Measurements from ENCODE around the gene POLG2. TPM values are rescaled to one million over a fixed set of nuclear protein-coding genes. Genes with fewer than 3 reads are reported as not detected.

Gene POLG2
- total and polyA plus RNA-seq, 9 of the 15 experiments (the other 6 are each of a cell fraction or from before 2014, with no cell fraction given), result 13.4 to 44.8 (median 37.0) TPM

- TF ChIP-seq CBX3 (IDR thresholded peaks at IDR 0.05; ENCODE audit: borderline replicate concordance in 1 of 2, low read length in 2 of 2) (no peak), TARDBP (IDR thresholded peaks at IDR 0.05) (no peak), EP400 (IDR thresholded peaks at IDR 0.05) (no peak), GMEB1 (CRISPR knock-in tag; IDR thresholded peaks at IDR 0.05) (no peak), LEF1 (IDR thresholded peaks at IDR 0.05) (no peak)
Measured at GRCh38 chr17:64515829-64516228, 19.0 kb upstream of the POLG2 start (continued).

GRCh38 chr17:64515419-64515818 lies 18.6 kb upstream of the POLG2 start:
- in situ Hi-C loops (cut with MboI) (no loop called here), intact Hi-C loops (cut with micrococcal nuclease) (no loop called here)
- ChIA-PET CTCF (ENCODE audit: low intra/inter-chr PET ratio) (no interaction called here), POLR2A (interaction anchor here (0.8 to 5.0 kb wide), 7 partner anchors 8 to 106 kb away, joined by 3 to 49 read pairs (median 4); partner anchors contain the start of genes CEP95 and DDX5)
- TF ChIP-seq THAP7 (CRISPR knock-in tag; IDR thresholded peaks at IDR 0.05) (no peak), MCM3 (IDR thresholded peaks at IDR 0.05) (no peak), STAT5A (IDR thresholded peaks at IDR 0.05; ENCODE audit: borderline replicate concordance, low read length) (no peak), HNRNPL (IDR thresholded peaks at IDR 0.05; ENCODE audit: low read depth, low read length) (no peak), THAP12 (CRISPR knock-in tag; IDR thresholded peaks at IDR 0.05) (no peak), ARID2 (IDR thresholded peaks at IDR 0.05) (no peak), SPI1 (IDR thresholded peaks at IDR 0.05; ENCODE audit: borderline replicate concordance, low read depth, low read length) (no peak), SIN3A (IDR thresholded peaks at IDR 0.05; ENCODE audit: borderline replicate concordance in 2 of 2, control insufficient read depth in 1 of 2, low read depth in 2 of 2, low read length in 2 of 2) (no peak), FOXP1 (CRISPR knock-in tag; IDR thresholded peaks at IDR 0.05) (no peak), HDAC1 (IDR thresholded peaks at IDR 0.05) (no peak), ZNF655 (CRISPR knock-in tag; IDR thresholded peaks at IDR 0.05) (no peak)
- no peak overlapping the region for H3K9ac ChIP-seq (ENCODE audit: insufficient read depth in 1 of 2, low read depth in 2 of 2, low read length in 2 of 2)
- ATAC-seq, result no peak
- DNase-seq (ENCODE audit: extremely low read depth in 1 of 4, low spot score in 3 of 4), result no peak
- H3K4me3 ChIP-seq, result no peak overlapping the region
- no peak overlapping the region for H3K27ac ChIP-seq (ENCODE audit: extremely low read depth, low read depth, low read length)
- H3K27me3 ChIP-seq (ENCODE audit: control insufficient read depth in 2 of 2, insufficient read depth in 2 of 2, low read length in 2 of 2), result no peaks in the 10 kb centered on the region
- peaks cover 31% of the 10 kb centered on the region; the same call in 1 of the 3 replicates for H3K79me2 ChIP-seq (ENCODE audit: control insufficient read depth, insufficient read depth, low read length)
- no peaks in the 10 kb centered on the region for H3K9me3 ChIP-seq (replicated peaks; ENCODE audit: control insufficient read depth, insufficient read depth, low read depth, low read length)
- no peaks in the 10 kb centered on the region for H3K4me1 ChIP-seq (replicated peaks in 1 of 2; ENCODE audit: control insufficient read depth in 2 of 2, insufficient read depth in 2 of 2, low read length in 2 of 2)
- peaks cover 96% of the 10 kb centered on the region for H3K36me3 ChIP-seq (ENCODE audit: control insufficient read depth, insufficient read depth, low read length)
- H2AFZ ChIP-seq (ENCODE audit: low read depth, low read length), result no peak overlapping the region
- no TSS peak for BruUV-seq (replicated peaks)
- H4K20me1 ChIP-seq (replicated peaks; ENCODE audit: control insufficient read depth, insufficient read depth, low read length), result no peaks in the 10 kb centered on the region
- H3K4me2 ChIP-seq (ENCODE audit: insufficient read depth, low read length), result no peak overlapping the region
- 96% methylated on average over 2 of the region's 2 CpGs for WGBS (ENCODE audit: insufficient coverage, low coverage, missing lambda C conversion rate)
- no peak for FAIRE-seq
- H3K9me1 ChIP-seq (ENCODE audit: control insufficient read depth, insufficient read depth, low read length), result peaks cover 3% of the 10 kb centered on the region
